ENCODE results near the gene FXR2.

Gene FXR2

DNA sequence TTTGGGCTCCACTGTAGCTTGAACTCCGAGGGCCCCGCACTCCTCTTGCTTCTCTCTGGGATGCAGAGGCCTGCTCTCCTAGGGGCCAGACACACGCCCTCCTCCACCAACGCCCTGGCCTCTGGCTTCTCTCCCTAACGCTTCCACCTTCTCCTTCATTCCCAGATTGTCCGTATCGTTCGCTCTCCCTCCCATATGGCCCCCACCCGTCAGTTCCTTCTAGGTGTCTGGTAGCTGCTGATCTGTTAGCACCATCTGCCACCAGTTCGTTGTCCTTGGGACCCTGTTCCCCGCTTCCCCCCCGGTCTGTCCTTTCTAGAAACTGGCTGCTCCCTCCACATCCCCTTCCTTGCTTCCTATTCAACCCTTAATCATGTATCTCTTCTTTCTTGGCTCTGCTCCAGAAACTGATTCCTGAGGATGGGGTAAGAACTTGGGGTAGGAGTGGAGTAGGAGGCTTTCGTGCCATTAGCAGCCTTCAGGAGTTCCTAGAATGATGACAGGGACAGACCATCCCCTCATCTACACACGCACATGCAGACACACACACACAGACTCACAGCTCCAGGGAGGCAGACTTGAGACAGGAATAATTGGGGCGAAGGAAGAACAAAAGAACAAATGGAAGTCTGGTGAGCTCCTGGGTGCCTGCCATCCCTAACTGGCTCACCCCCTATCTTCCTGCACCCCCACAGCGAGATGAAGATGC is 40.3 kb upstream of the FXR2 start:
- Histone ChIP-seq H3K27me3 (ENCODE audit: low read length) (no peaks in the 10 kb centered on the region), H3K79me2 (ENCODE audit: insufficient read depth, low read length) (no peaks in the 10 kb centered on the region), H3K4me2 (ENCODE audit: low read depth, low read length, poor library complexity, severe bottlenecking) (no peak overlapping the region), H3K36me3 (ENCODE audit: low read length) (no peaks in the 10 kb centered on the region), H3K9me2 (replicated peaks; ENCODE audit: insufficient read depth, low read length) (no peaks in the 10 kb centered on the region), H3K4me3 (ENCODE audit: insufficient read depth, low read length, poor library complexity, severe bottlenecking) (no peak overlapping the region), H4K20me1 (ENCODE audit: low read depth, low read length) (no peaks in the 10 kb centered on the region), H3K9me3 (ENCODE audit: insufficient read depth, low read length) (no peaks in the 10 kb centered on the region), H3K9ac (ENCODE audit: low read length) (no peak overlapping the region), H3F3A (ENCODE audit: insufficient read depth) (no peaks in the 10 kb centered on the region), H2AFZ (ENCODE audit: low read depth, low read length, severe bottlenecking) (no peak overlapping the region), H3K27ac (ENCODE audit: low read depth, low read length) (no peak overlapping the region)
- TF ChIP-seq, protein P1, sequence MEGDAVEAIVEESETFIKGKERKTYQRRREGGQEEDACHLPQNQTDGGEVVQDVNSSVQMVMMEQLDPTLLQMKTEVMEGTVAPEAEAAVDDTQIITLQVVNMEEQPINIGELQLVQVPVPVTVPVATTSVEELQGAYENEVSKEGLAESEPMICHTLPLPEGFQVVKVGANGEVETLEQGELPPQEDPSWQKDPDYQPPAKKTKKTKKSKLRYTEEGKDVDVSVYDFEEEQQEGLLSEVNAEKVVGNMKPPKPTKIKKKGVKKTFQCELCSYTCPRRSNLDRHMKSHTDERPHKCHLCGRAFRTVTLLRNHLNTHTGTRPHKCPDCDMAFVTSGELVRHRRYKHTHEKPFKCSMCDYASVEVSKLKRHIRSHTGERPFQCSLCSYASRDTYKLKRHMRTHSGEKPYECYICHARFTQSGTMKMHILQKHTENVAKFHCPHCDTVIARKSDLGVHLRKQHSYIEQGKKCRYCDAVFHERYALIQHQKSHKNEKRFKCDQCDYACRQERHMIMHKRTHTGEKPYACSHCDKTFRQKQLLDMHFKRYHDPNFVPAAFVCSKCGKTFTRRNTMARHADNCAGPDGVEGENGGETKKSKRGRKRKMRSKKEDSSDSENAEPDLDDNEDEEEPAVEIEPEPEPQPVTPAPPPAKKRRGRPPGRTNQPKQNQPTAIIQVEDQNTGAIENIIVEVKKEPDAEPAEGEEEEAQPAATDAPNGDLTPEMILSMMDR (IDR thresholded peaks at IDR 0.05; ENCODE audit: insufficient read depth, low read length, poor library complexity, severe bottlenecking), result no peak
- no peak for TF ChIP-seq EZH2phosphoT487 (conservative IDR thresholded peaks at IDR 0.05; ENCODE audit: low read length)

DNA sequence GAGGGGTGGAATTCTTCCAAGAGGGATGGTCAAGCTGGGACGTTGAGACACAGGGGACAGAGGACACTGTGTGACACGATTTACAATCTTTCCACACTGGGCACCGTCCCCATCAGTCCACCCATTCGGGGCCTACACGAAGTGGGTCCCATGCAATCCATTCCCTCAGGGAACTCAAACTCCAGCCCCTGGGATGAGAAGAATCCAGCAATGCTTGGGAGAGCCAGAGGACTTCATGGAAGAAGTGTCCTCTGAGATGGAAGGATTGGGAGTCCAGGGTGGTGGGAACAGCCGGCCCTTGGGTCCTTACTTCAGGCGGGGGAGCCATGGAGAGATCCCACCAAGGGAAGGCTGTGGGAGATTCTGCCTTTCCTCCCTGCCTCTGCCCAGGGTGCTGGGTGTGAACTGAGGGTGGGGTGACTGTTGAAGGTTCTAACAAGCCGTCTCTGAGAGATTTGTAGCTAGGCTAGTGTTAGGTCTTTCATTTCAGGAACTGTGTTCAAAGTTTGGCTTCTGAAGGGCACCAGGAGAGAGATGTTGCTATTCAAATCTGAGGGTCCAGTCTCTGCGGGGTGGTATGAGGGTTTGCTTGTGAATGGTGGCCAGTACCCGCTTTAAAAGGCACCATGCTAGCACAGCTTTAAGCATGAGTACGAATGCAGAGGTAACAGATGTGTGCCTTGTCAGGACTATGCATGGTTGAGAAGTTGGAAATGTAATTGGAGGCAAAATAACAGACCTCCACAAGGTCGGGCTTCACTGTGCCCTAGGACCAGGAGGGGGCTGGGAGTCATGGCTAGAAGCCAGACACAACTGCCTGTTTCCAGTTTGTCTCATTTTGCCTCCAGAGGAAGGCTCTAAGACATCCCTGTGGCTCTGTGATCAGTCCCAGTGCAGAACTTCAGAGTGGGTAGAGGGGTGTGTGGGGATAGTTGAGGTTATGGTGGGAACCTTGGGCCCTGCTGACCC is 38.0 kb upstream of the FXR2 start:
- Histone ChIP-seq H3K27me3 (ENCODE audit: low read length) (no peaks in the 10 kb centered on the region), H4K20me1 (ENCODE audit: low read depth, low read length) (no peaks in the 10 kb centered on the region), H3K9me2 (replicated peaks; ENCODE audit: insufficient read depth, low read length) (no peaks in the 10 kb centered on the region), H3K4me2 (ENCODE audit: low read depth, low read length, poor library complexity, severe bottlenecking) (no peak overlapping the region), H3K4me3 (ENCODE audit: insufficient read depth, low read length, poor library complexity, severe bottlenecking) (no peak overlapping the region), H3K27ac (ENCODE audit: low read depth, low read length) (no peak overlapping the region), H3K9ac (ENCODE audit: low read length) (no peak overlapping the region), H3K79me2 (ENCODE audit: insufficient read depth, low read length) (no peaks in the 10 kb centered on the region), H3K9me3 (ENCODE audit: insufficient read depth, low read length) (no peaks in the 10 kb centered on the region), H2AFZ (ENCODE audit: low read depth, low read length, severe bottlenecking) (no peak overlapping the region), H3K36me3 (ENCODE audit: low read length) (no peaks in the 10 kb centered on the region), H3F3A (ENCODE audit: insufficient read depth) (no peaks in the 10 kb centered on the region)
- TF ChIP-seq, protein P1 (IDR thresholded peaks at IDR 0.05; ENCODE audit: insufficient read depth, low read length, poor library complexity, severe bottlenecking), result no peak
- no peak for TF ChIP-seq EZH2phosphoT487 (conservative IDR thresholded peaks at IDR 0.05; ENCODE audit: low read length)

DNA sequence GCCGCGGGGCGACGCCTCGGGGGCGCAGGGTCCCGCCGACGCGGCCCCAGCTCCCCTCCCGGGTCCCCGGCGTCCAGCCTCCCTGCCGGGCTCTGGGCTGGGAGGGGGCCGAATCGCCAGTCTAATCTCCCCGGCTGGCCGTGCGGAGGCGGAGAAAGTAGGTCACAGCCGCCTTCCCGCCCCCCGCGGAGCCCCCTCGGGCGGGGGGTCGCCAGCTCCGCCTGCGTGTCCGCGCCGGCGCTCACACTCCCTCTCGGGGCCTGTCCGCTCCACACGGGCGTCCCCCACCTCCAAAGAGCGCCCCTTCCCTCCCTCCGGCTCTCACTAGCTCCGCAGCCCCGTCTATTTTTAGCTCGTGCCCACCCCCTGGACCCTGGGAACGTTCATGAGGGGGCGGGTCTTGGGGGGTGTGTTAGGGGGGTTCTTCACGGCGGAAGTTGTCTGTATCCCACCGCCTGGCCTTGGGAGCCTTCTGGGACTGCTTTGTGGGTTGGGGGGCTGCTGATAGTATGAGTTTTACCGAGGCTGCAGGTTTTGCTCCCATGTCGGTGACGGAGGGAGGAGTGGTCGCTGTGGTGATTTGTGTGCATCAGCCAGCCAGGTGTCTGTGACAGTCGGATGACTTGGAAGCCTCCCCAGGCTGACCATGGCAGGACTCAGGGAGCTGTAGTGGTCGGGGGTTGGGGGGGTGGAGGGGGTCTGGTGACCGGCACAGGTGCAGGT is 37.1 kb upstream of the FXR2 start:
- Histone ChIP-seq H3K36me3 (ENCODE audit: low read length) (no peaks in the 10 kb centered on the region), H3K4me3 (ENCODE audit: insufficient read depth, low read length, poor library complexity, severe bottlenecking) (no peak overlapping the region), H3K9me2 (replicated peaks; ENCODE audit: insufficient read depth, low read length) (no peaks in the 10 kb centered on the region), H3K9me3 (ENCODE audit: insufficient read depth, low read length) (no peaks in the 10 kb centered on the region), H4K20me1 (ENCODE audit: low read depth, low read length) (no peaks in the 10 kb centered on the region), H3K79me2 (ENCODE audit: insufficient read depth, low read length) (no peaks in the 10 kb centered on the region), H2AFZ (ENCODE audit: low read depth, low read length, severe bottlenecking) (no peak overlapping the region), H3F3A (ENCODE audit: insufficient read depth) (no peaks in the 10 kb centered on the region), H3K27me3 (ENCODE audit: low read length) (no peaks in the 10 kb centered on the region), H3K27ac (ENCODE audit: low read depth, low read length) (no peak overlapping the region), H3K9ac (ENCODE audit: low read length) (no peak overlapping the region), H3K4me2 (ENCODE audit: low read depth, low read length, poor library complexity, severe bottlenecking) (no peak overlapping the region)
- TF ChIP-seq, protein P1 (IDR thresholded peaks at IDR 0.05; ENCODE audit: insufficient read depth, low read length, poor library complexity, severe bottlenecking), result no peak
- TF ChIP-seq EZH2phosphoT487 (conservative IDR thresholded peaks at IDR 0.05; ENCODE audit: low read length), result no peak
